Neural progenitor cell (in vitro differentiated cells): ENCODE measurements around the gene ZFAND5. TPM values are rescaled to one million over a fixed set of nuclear protein-coding genes. Genes with fewer than 3 reads are reported as not detected.

Source experiments
- DNase-seq: peaks from one replicate; pipeline ENCODE4 v3.0.0-alpha.2; 2016; ENCODE audit warnings: low spot score
- H2AFZ ChIP-seq: fragments of 200-600 bp; sonication (generic); replicated peaks from 2 replicates; pipeline ENCODE4 v1.6.1; 2016; ENCODE audit warnings: antibody characterized with exemption
- H3F3A ChIP-seq: fragments of 200-600 bp; sonication (generic); 2 replicates; pipeline ENCODE4 v1.6.1; 2016; ENCODE audit warnings: antibody characterized with exemption, low read depth
- H3K27ac ChIP-seq: fragments of 200-600 bp; sonication (generic); 2 replicates; pipeline ENCODE4 v1.5.1; 2016; ENCODE audit warnings: mild to moderate bottlenecking
- H3K27me3 ChIP-seq: fragments of 200-600 bp; sonication (generic); 2 replicates; pipeline ENCODE4 v1.6.1; 2016; ENCODE audit warnings: mild to moderate bottlenecking, moderate library complexity
- H3K36me3 ChIP-seq: fragments of 200-600 bp; sonication (generic); 2 replicates; pipeline ENCODE4 v1.5.1; 2016
- H3K4me1 ChIP-seq: fragments of 200-600 bp; sonication (generic); 2 replicates; pipeline ENCODE4 v1.6.1; 2016; ENCODE audit warnings: mixed run types
- H3K4me2 ChIP-seq: fragments of 200-600 bp; sonication (generic); 2 replicates; pipeline ENCODE4 v1.6.1; 2016
- H3K4me3 ChIP-seq: fragments of 200-600 bp; sonication (generic); 2 replicates; pipeline ENCODE4 v1.5.1; 2016
- H3K79me2 ChIP-seq: fragments of 200-600 bp; sonication (generic); 2 replicates; pipeline ENCODE4 v1.6.1; 2016; ENCODE audit warnings: low read depth
- H3K9ac ChIP-seq: fragments of 200-600 bp; sonication (generic); 2 replicates; pipeline ENCODE4 v1.6.1; 2016
- H3K9me3 ChIP-seq: fragments of 200-600 bp; sonication (generic); 2 replicates; pipeline ENCODE4 v1.5.1; 2016; ENCODE audit warnings: low read depth
- H4K20me1 ChIP-seq: fragments of 200-600 bp; sonication (generic); 2 replicates; pipeline ENCODE4 v1.6.1; 2016; ENCODE audit warnings: low read depth
- H3K27ac Mint-ChIP-seq: 3 replicates; pipeline ENCODE4 v1.8.0; 2021; ENCODE audit warnings: mixed read lengths
- H3K27me3 Mint-ChIP-seq: 2 replicates; pipeline ENCODE4 v1.8.0; 2022; ENCODE audit warnings: low read depth, mild to moderate bottlenecking, inconsistent platforms, moderate library complexity, mixed read lengths; ENCODE audit not compliant: insufficient read depth
- H3K36me3 Mint-ChIP-seq: 3 replicates; pipeline ENCODE4 v1.8.0; 2021; ENCODE audit warnings: mixed read lengths
- H3K4me1 Mint-ChIP-seq: 3 replicates; pipeline ENCODE4 v1.8.0; 2021; ENCODE audit warnings: mixed read lengths
- H3K4me3 Mint-ChIP-seq: 3 replicates; pipeline ENCODE4 v1.8.0; 2021; ENCODE audit warnings: mild to moderate bottlenecking, moderate library complexity, mixed read lengths
- H3K9me3 Mint-ChIP-seq: 3 replicates; pipeline ENCODE4 v1.8.0; 2020; ENCODE audit warnings: mixed read lengths
- EZH2 ChIP-seq: fragments of 200-600 bp; sonication (generic); IDR thresholded peaks from 2 replicates; pipeline ENCODE4 v1.6.1; 2017; ENCODE audit warnings: antibody characterized with exemption, mild to moderate bottlenecking, moderate library complexity
- EZH2phosphoT487 ChIP-seq: fragments of 200-600 bp; sonication (generic); IDR thresholded peaks from 2 replicates; pipeline ENCODE4 v1.6.1; 2017; ENCODE audit warnings: antibody characterized with exemption
- total RNA-seq: library from RNA; depleted of rRNA; stranded (reverse); fragments of >200 nt; gene quantifications from 2 replicates; pipeline ENCODE4 v1.2.3, GENCODE V29; 2015; ENCODE audit warnings: low replicate concordance
- TF ChIP-seq, protein P1 (sequence below): fragments of 200-600 bp; sonication (generic); IDR thresholded peaks from 2 replicates; pipeline ENCODE4 v1.5.1; 2017; ENCODE audit warnings: antibody characterized with exemption, mild to moderate bottlenecking

ZFAND5 gene
- total RNA-seq, 1 donor from 2014 or later = 162 TPM

DNA sequence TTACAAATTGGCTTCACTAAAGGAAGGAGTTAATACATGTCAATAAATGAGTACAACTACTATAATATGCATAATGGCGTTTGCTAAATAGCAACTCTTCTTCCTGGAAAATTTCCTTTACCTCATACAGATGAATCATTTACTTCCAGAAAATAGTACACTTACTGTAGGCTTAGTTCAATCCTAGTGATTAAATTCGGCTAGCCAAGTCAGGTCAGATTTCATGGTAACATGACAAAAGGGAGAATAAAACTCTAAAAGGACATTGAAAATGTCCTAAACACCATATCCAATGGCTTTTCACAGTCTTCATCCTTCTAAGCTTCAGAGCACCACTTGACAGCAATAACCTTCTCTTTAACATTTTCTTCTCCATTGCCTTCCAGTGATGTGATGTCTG lies 42.1 kb upstream of the ZFAND5 start:
- no peaks in the 10 kb centered on the region for H3K36me3 ChIP-seq
- no peaks in the 10 kb centered on the region for H3K9me3 ChIP-seq
- H3K4me3 Mint-ChIP-seq = no peak overlapping the region
- no peak overlapping the region for H3K27ac Mint-ChIP-seq
- TF ChIP-seq, protein P1, sequence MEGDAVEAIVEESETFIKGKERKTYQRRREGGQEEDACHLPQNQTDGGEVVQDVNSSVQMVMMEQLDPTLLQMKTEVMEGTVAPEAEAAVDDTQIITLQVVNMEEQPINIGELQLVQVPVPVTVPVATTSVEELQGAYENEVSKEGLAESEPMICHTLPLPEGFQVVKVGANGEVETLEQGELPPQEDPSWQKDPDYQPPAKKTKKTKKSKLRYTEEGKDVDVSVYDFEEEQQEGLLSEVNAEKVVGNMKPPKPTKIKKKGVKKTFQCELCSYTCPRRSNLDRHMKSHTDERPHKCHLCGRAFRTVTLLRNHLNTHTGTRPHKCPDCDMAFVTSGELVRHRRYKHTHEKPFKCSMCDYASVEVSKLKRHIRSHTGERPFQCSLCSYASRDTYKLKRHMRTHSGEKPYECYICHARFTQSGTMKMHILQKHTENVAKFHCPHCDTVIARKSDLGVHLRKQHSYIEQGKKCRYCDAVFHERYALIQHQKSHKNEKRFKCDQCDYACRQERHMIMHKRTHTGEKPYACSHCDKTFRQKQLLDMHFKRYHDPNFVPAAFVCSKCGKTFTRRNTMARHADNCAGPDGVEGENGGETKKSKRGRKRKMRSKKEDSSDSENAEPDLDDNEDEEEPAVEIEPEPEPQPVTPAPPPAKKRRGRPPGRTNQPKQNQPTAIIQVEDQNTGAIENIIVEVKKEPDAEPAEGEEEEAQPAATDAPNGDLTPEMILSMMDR = no peak
- TF ChIP-seq EZH2 (no peak), EZH2phosphoT487 (no peak)
- no peaks in the 10 kb centered on the region for H3K27me3 Mint-ChIP-seq
- DNase-seq = no peak
- H3K9me3 Mint-ChIP-seq = no peaks in the 10 kb centered on the region
- no peak overlapping the region for H3K9ac ChIP-seq
- H3K36me3 Mint-ChIP-seq = no peaks in the 10 kb centered on the region
- peaks cover 3% of the 10 kb centered on the region for H3K4me1 ChIP-seq
- no peaks in the 10 kb centered on the region for H3K79me2 ChIP-seq
- H2AFZ ChIP-seq = no peak overlapping the region
- H3K27ac ChIP-seq = no peak overlapping the region
- H4K20me1 ChIP-seq = no peaks in the 10 kb centered on the region
- no peak overlapping the region for H3K4me2 ChIP-seq
- H3K4me3 ChIP-seq = no peak overlapping the region
- H3K4me1 Mint-ChIP-seq = peaks cover 15% of the 10 kb centered on the region
- no peaks in the 10 kb centered on the region for H3K27me3 ChIP-seq
- no peaks in the 10 kb centered on the region for H3F3A ChIP-seq

DNA sequence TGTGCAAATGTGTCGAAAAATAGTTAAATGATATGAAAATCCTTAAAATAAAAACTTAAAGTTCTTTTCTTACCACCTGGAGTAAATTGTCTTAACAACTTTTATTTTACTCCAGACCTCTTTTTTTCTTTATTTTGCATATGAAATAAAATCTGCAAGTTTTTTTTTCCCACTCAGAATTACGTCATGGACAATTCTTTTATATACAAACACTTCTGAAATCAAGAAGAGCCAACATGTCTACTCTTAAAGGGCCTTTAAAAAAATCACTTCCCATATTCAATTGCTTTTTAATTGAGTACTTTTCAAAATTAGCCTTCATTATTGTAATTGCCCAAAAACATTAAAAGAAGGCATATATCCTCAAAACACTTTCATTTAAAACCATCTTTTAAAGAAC lies 37.7 kb upstream of the ZFAND5 start:
- peaks cover 3% of the 10 kb centered on the region for H3K4me1 ChIP-seq
- no peaks in the 10 kb centered on the region for H3K9me3 ChIP-seq
- H3K9me3 Mint-ChIP-seq = peaks cover 2% of the 10 kb centered on the region
- no peaks in the 10 kb centered on the region for H3K79me2 ChIP-seq
- H2AFZ ChIP-seq = no peak overlapping the region
- no peak overlapping the region for H3K4me2 ChIP-seq
- no peak overlapping the region for H3K4me3 Mint-ChIP-seq
- TF ChIP-seq, protein P1 = no peak
- TF ChIP-seq EZH2 (no peak), EZH2phosphoT487 (no peak)
- H3K36me3 ChIP-seq = no peaks in the 10 kb centered on the region
- H3K4me1 Mint-ChIP-seq = peaks cover 21% of the 10 kb centered on the region
- H3F3A ChIP-seq = no peaks in the 10 kb centered on the region
- no peak overlapping the region for H3K4me3 ChIP-seq
- no peaks in the 10 kb centered on the region for H4K20me1 ChIP-seq
- DNase-seq = no peak
- H3K27ac Mint-ChIP-seq = no peak overlapping the region
- no peaks in the 10 kb centered on the region for H3K27me3 ChIP-seq
- H3K36me3 Mint-ChIP-seq = no peaks in the 10 kb centered on the region
- H3K27ac ChIP-seq = no peak overlapping the region
- no peak overlapping the region for H3K9ac ChIP-seq
- H3K27me3 Mint-ChIP-seq = peaks cover 2% of the 10 kb centered on the region

DNA sequence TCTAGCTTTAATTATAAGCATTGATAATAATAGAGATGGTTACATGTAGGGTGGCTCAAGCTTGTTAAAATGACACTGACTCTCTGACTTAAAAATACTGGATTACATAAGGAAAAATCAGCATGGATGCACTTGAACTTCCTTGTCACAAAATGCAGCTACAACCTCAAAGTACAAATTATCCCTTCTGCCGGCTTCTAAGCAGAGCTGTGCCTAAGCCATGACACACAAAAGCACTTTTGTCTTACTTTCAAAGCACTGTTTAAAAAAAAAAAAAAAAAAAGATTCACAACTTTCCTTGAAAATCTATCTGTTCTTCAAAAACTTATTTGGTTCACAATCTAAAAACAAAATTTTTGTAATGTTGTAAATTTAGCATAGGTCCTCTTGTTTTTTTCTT lies 36.4 kb upstream of the ZFAND5 start:
- no peak overlapping the region for H3K27ac ChIP-seq
- no peak overlapping the region for H3K4me2 ChIP-seq
- no peaks in the 10 kb centered on the region for H3K9me3 ChIP-seq
- Mint-ChIP-seq H3K27ac (no peak overlapping the region), H3K9me3 (peaks cover 2% of the 10 kb centered on the region), H3K4me3 (no peak overlapping the region), H3K4me1 (peaks cover 10% of the 10 kb centered on the region), H3K36me3 (no peaks in the 10 kb centered on the region), H3K27me3 (peaks cover 2% of the 10 kb centered on the region)
- H3K79me2 ChIP-seq = no peaks in the 10 kb centered on the region
- no peaks in the 10 kb centered on the region for H3F3A ChIP-seq
- H3K4me1 ChIP-seq = no peaks in the 10 kb centered on the region
- no peak overlapping the region for H2AFZ ChIP-seq
- H3K9ac ChIP-seq = no peak overlapping the region
- no peaks in the 10 kb centered on the region for H4K20me1 ChIP-seq
- H3K36me3 ChIP-seq = no peaks in the 10 kb centered on the region
- DNase-seq = peak; percentile 4
- no peak overlapping the region for H3K4me3 ChIP-seq
- H3K27me3 ChIP-seq = no peaks in the 10 kb centered on the region
- TF ChIP-seq EZH2phosphoT487 = no peak
- TF ChIP-seq, protein P1 = no peak
- no peak for TF ChIP-seq EZH2
